B cell (primary cell): Measurements from ENCODE around the gene IQSEC3. TPM values are rescaled to one million over a fixed set of nuclear protein-coding genes. Genes with fewer than 3 reads are reported as not detected.

Experiments
- ATAC-seq: fragments of 200-7000 bp; cut with Tn5 transposase; one replicate; pipeline ENCODE4 v1.10.0; 2021; ENCODE audit warnings: low read depth, mild to moderate bottlenecking, moderate number of reproducible peaks, moderate library complexity
- CTCF ChIA-PET: fragments of 350-600 bp; sonication (Branson Sonifier 250); formaldehyde crosslinking; loops from one replicate; lab custom pipeline; 2021; ENCODE audit warnings: antibody characterized with exemption, inconsistent platforms; lab: Charles Lee
- POLR2A ChIA-PET: fragments of 350-600 bp; sonication (Branson Sonifier 250); formaldehyde crosslinking; loops from one replicate; lab custom pipeline; 2021; ENCODE audit warnings: antibody characterized with exemption; lab: Charles Lee
- DNase-seq: peaks from one replicate; pipeline ENCODE4 v3.0.0; 2013
- H2AFZ ChIP-seq: 2 replicates; pipeline ENCODE4 v1.6.1; 2012; ENCODE audit warnings: mild to moderate bottlenecking, low read depth, low read length; ENCODE audit not compliant: insufficient read depth, poor library complexity, severe bottlenecking
- H3K27ac ChIP-seq, 2 donors: 1 replicate in 1 of 2; 2 replicates in 1 of 2; pipeline ENCODE4 v1.5.1; 2012 to 2013; ENCODE audit warnings: low read length in 2 of 2, mild to moderate bottlenecking in 2 of 2, moderate library complexity in 1 of 2
- H3K27me3 ChIP-seq, 4 experiments: fragments of 200-600 bp in 1 of 4; sonication (generic) in 1 of 4; replicated peaks in 1 of 4; 1 replicate in 2 of 4; 2 replicates in 2 of 4; pipeline versions ENCODE4 v1.6.1 to v1.7.0; 2013 to 2016; ENCODE audit warnings: low read length in 3 of 4, mild to moderate bottlenecking in 2 of 4, mixed read lengths in 1 of 4, moderate library complexity in 1 of 4; ENCODE audit not compliant: insufficient read depth in 4 of 4, control insufficient read depth in 3 of 4; ENCODE audit errors: control extremely low read depth in 1 of 4
- H3K36me3 ChIP-seq, 2 experiments: replicated peaks in 1 of 2; 1 replicate in 1 of 2; 2 replicates in 1 of 2; pipeline versions ENCODE4 v1.6.1 to v1.7.1; 2013; ENCODE audit warnings: low read length in 1 of 2; ENCODE audit not compliant: insufficient read depth in 2 of 2, control insufficient read depth in 1 of 2; ENCODE audit errors: control extremely low read depth in 1 of 2, extremely low read depth in 1 of 2
- H3K4me1 ChIP-seq, 2 donors: fragments of 200-600 bp in 1 of 2; sonication (generic) in 1 of 2; 1 replicate in 1 of 2; 2 replicates in 1 of 2; pipeline versions ENCODE4 v1.5.1 to v1.6.1; 2013 to 2017; ENCODE audit warnings: low read length in 2 of 2; ENCODE audit not compliant: control insufficient read depth in 2 of 2, insufficient read depth in 2 of 2
- H3K4me2 ChIP-seq: replicated peaks from 2 replicates; pipeline ENCODE3; 2012; ENCODE audit warnings: mild to moderate bottlenecking, low read depth, low read length; ENCODE audit not compliant: poor library complexity, severe bottlenecking
- H3K4me3 ChIP-seq, 5 experiments: fragments of 200-600 bp in 1 of 5; sonication (generic) in 1 of 5; 1 replicate in 3 of 5; 2 replicates in 2 of 5; pipeline versions ENCODE4 v1.5.1 to v1.7.0; 2011 to 2016; ENCODE audit warnings: low read length in 4 of 5, mild to moderate bottlenecking in 4 of 5, low read depth in 2 of 5, control low read depth in 1 of 5, moderate library complexity in 1 of 5; ENCODE audit not compliant: insufficient read depth in 1 of 5; ENCODE audit errors: control extremely low read depth in 1 of 5, extremely low read depth in 1 of 5
- H3K79me2 ChIP-seq: fragments of 200-600 bp; sonication (generic); one replicate; pipeline ENCODE4 v1.6.0; 2016; ENCODE audit warnings: low read length; ENCODE audit not compliant: control insufficient read depth, insufficient read depth
- H3K9ac ChIP-seq: fragments of 200-600 bp; sonication (generic); 2 replicates; pipeline ENCODE4 v1.6.1; 2017; ENCODE audit warnings: mild to moderate bottlenecking, low read length, moderate library complexity
- H3K9me3 ChIP-seq, 3 donors: one replicate each; pipeline versions ENCODE4 v1.6.1 to v1.7.1; 2013; ENCODE audit warnings: low read length in 2 of 3; ENCODE audit not compliant: control insufficient read depth in 2 of 3, insufficient read depth in 1 of 3; ENCODE audit errors: control extremely low read depth in 1 of 3
- H4K20me1 ChIP-seq: 2 replicates; pipeline ENCODE4 v1.6.0; 2012; ENCODE audit warnings: mild to moderate bottlenecking, low read length; ENCODE audit not compliant: insufficient read depth, control insufficient read depth, poor library complexity, severe bottlenecking
- H3K27ac Mint-ChIP-seq: one replicate; pipeline ENCODE4 v1.8.0; 2021; ENCODE audit warnings: mixed read lengths
- H3K27me3 Mint-ChIP-seq: one replicate; pipeline ENCODE4 v1.8.0; 2021; ENCODE audit warnings: mixed read lengths
- H3K4me1 Mint-ChIP-seq: one replicate; pipeline ENCODE4 v1.8.0; 2021; ENCODE audit warnings: mixed read lengths
- H3K4me3 Mint-ChIP-seq: one replicate; pipeline ENCODE4 v1.8.0; 2021; ENCODE audit warnings: mixed read lengths
- H3K9me3 Mint-ChIP-seq: one replicate; pipeline ENCODE4 v1.8.0; 2022; ENCODE audit warnings: mixed read lengths; ENCODE audit not compliant: insufficient read depth
- EZH2 ChIP-seq: IDR thresholded peaks from 2 replicates; pipeline ENCODE4 v1.6.1; 2012; ENCODE audit warnings: borderline replicate concordance, low read depth, mild to moderate bottlenecking, moderate library complexity, low read length; ENCODE audit not compliant: insufficient read depth, poor library complexity, severe bottlenecking
- WGBS: methylation state at CpG from one replicate; pipeline ENCODE4 v1.1.5; 2013; ENCODE audit warnings: missing lambda C conversion rate; ENCODE audit not compliant: insufficient coverage; 5-methylcytosine and 5-hydroxymethylcytosine counted together
- intact Hi-C: fragments of 100-400 bp; cut with micrococcal nuclease; formaldehyde crosslinking; loops from one replicate; pipeline ENCODE4 v1.10.0; 2022
- polyA plus RNA-seq: library from polyadenylated mRNA; depleted of rRNA; stranded (reverse); fragments of >200 nt; gene quantifications from 2 replicates; pipeline ENCODE4 v1.2.3, GENCODE V29; 2012
- total RNA-seq, 2 donors: library from RNA; stranded (reverse); fragments of 120-200 nt in 1 of 2; gene quantifications; 1 replicate in 1 of 2; 2 replicates in 1 of 2; pipeline versions ENCODE4 v1.2.3 to v1.2.4, GENCODE V29; 2013 to 2022
- TF ChIP-seq, protein P1 (sequence below): fragments of 200-600 bp; IDR thresholded peaks from one replicate; pipeline ENCODE4 v1.8.0; 2022; ENCODE audit warnings: antibody characterized with exemption, mild to moderate bottlenecking

IQSEC3 gene
- total and polyA plus RNA-seq, 2 donors (not counting 1 experiment from before 2014, with no cell fraction given), result 0.01 to 1.8 TPM

GRCh38 chr12:209246-209645 lies 142.7 kb downstream of the IQSEC3 start:
- intact Hi-C loops, result no loop called here
- ATAC-seq (no peak), DNase-seq (no peak)
- Histone ChIP-seq H3K9me3 (peaks cover 0 to 12% (median 0%) of the 10 kb centered on the region in 3 donors), H3K79me2 (no peaks in the 10 kb centered on the region), H3K36me3 (no peaks in the 10 kb centered on the region), H3K4me1 (peaks cover 4 to 8% of the 10 kb centered on the region in 2 donors), H3K4me3 (no peak overlapping the region), H2AFZ (no peak overlapping the region), H3K27ac (no peak overlapping the region), H3K9ac (no peak overlapping the region), H3K4me2 (no peak overlapping the region), H4K20me1 (no peaks in the 10 kb centered on the region), H3K27me3 (peaks cover 0 to 36% (median 9%) of the 10 kb centered on the region in 4 experiments)
- no peak for TF ChIP-seq EZH2
- TF ChIP-seq, protein P1, sequence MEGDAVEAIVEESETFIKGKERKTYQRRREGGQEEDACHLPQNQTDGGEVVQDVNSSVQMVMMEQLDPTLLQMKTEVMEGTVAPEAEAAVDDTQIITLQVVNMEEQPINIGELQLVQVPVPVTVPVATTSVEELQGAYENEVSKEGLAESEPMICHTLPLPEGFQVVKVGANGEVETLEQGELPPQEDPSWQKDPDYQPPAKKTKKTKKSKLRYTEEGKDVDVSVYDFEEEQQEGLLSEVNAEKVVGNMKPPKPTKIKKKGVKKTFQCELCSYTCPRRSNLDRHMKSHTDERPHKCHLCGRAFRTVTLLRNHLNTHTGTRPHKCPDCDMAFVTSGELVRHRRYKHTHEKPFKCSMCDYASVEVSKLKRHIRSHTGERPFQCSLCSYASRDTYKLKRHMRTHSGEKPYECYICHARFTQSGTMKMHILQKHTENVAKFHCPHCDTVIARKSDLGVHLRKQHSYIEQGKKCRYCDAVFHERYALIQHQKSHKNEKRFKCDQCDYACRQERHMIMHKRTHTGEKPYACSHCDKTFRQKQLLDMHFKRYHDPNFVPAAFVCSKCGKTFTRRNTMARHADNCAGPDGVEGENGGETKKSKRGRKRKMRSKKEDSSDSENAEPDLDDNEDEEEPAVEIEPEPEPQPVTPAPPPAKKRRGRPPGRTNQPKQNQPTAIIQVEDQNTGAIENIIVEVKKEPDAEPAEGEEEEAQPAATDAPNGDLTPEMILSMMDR, result no peak
- POLR2A ChIA-PET, result no interaction called here
- H3K9me3 Mint-ChIP-seq, result peaks cover 2% of the 10 kb centered on the region
- no peak overlapping the region for H3K27ac Mint-ChIP-seq
- CTCF ChIA-PET, result interaction anchor here (0.6 kb wide), 1 partner anchor 13 kb away, joined by 3 read pairs; no protein-coding TSS in a partner anchor
- WGBS, result 90% methylated on average over 12 of the region's 15 CpGs
- H3K27me3 Mint-ChIP-seq, result peaks cover 55% of the 10 kb centered on the region
- no peak overlapping the region for H3K4me3 Mint-ChIP-seq
- H3K4me1 Mint-ChIP-seq, result peaks cover 10% of the 10 kb centered on the region

GRCh38 chr12:209851-210250 lies 143.3 kb downstream of the IQSEC3 start:
- Mint-ChIP-seq H3K9me3 (peaks cover 2% of the 10 kb centered on the region), H3K27me3 (peaks cover 55% of the 10 kb centered on the region), H3K4me1 (peaks cover 10% of the 10 kb centered on the region), H3K4me3 (no peak overlapping the region), H3K27ac (no peak overlapping the region)
- ATAC-seq (no peak), DNase-seq (no peak)
- Histone ChIP-seq H3K4me2 (no peak overlapping the region), H3K27me3 (peaks cover 0 to 31% (median 7%) of the 10 kb centered on the region in 4 experiments), H2AFZ (no peak overlapping the region), H3K9me3 (peaks cover 0 to 8% (median 0%) of the 10 kb centered on the region in 3 donors), H3K36me3 (no peaks in the 10 kb centered on the region), H3K4me3 (no peak overlapping the region), H3K79me2 (no peaks in the 10 kb centered on the region), H3K4me1 (peaks cover 3 to 8% of the 10 kb centered on the region in 2 donors), H3K9ac (no peak overlapping the region), H3K27ac (no peak overlapping the region), H4K20me1 (no peaks in the 10 kb centered on the region)
- TF ChIP-seq, protein P1, result no peak
- TF ChIP-seq EZH2, result no peak
- POLR2A ChIA-PET, result no interaction called here
- intact Hi-C loops, result no loop called here
- WGBS, result 92% methylated on average over 9 of the region's 12 CpGs
- CTCF ChIA-PET, result interaction anchor here (0.6 kb wide), 1 partner anchor 13 kb away, joined by 3 read pairs; no protein-coding TSS in a partner anchor
